Muscle layer of duodenum (tissue), 2 donors: Measurements from ENCODE around the gene MUC20.
"Not testable (repeated sequence)": the region's sequence is repeated elsewhere in the genome, so short reads cannot be mapped to it uniquely, and the experiment has no call there.

Source experiments
- H3K27ac ChIP-seq: one replicate; pipeline ENCODE4 v1.7.0; 2013; ENCODE audit warnings: mild to moderate bottlenecking, low read length
- H3K27me3 ChIP-seq: one replicate; pipeline ENCODE4 v1.7.0; 2013; ENCODE audit warnings: low read depth, mild to moderate bottlenecking, control low read depth, low read length
- H3K36me3 ChIP-seq, 2 donors: one replicate each; pipeline ENCODE4 v1.7.0; 2013; ENCODE audit warnings: low read length in 2 of 2, control low read depth in 1 of 2, mild to moderate bottlenecking in 1 of 2; ENCODE audit not compliant: insufficient read depth in 2 of 2, control insufficient read depth in 1 of 2
- H3K4me1 ChIP-seq, 2 donors: one replicate each; pipeline ENCODE4 v1.7.0; 2013; ENCODE audit warnings: low read length in 2 of 2, mild to moderate bottlenecking in 2 of 2, control low read depth in 1 of 2, moderate library complexity in 1 of 2; ENCODE audit not compliant: insufficient read depth in 2 of 2, control insufficient read depth in 1 of 2
- H3K4me3 ChIP-seq, 2 donors: one replicate each; pipeline ENCODE4 v1.7.0; 2013; ENCODE audit warnings: low read length in 2 of 2, low read depth in 1 of 2, mild to moderate bottlenecking in 1 of 2
- H3K9me3 ChIP-seq, 2 donors: one replicate each; pipeline ENCODE4 v1.7.0; 2013; ENCODE audit warnings: low read length in 2 of 2, control low read depth in 1 of 2, mild to moderate bottlenecking in 1 of 2; ENCODE audit not compliant: control insufficient read depth in 1 of 2
- donor health status: healthy.

Gene MUC20

GRCh38 chr3:195705081-195705991, 15.4 kb upstream of the MUC20 start:
- no peaks in the 10 kb centered on the region for H3K27me3 ChIP-seq
- H3K4me3 ChIP-seq, result no peak overlapping the region
- no peaks in the 10 kb centered on the region for H3K4me1 ChIP-seq
- H3K36me3 ChIP-seq, result peaks cover 4 to 14% of the 10 kb centered on the region in 2 donors
- H3K27ac ChIP-seq, result no peak overlapping the region
- no peaks in the 10 kb centered on the region for H3K9me3 ChIP-seq

GRCh38 chr3:195708061-195708460, 12.7 kb upstream of the MUC20 start:
- no peak overlapping the region for H3K4me3 ChIP-seq
- H3K4me1 ChIP-seq, result no peaks in the 10 kb centered on the region
- peaks cover 13 to 23% of the 10 kb centered on the region in 2 donors for H3K36me3 ChIP-seq
- no peaks in the 10 kb centered on the region for H3K27me3 ChIP-seq
- H3K9me3 ChIP-seq, result no peaks in the 10 kb centered on the region
- H3K27ac ChIP-seq, result no peak overlapping the region

DNA sequence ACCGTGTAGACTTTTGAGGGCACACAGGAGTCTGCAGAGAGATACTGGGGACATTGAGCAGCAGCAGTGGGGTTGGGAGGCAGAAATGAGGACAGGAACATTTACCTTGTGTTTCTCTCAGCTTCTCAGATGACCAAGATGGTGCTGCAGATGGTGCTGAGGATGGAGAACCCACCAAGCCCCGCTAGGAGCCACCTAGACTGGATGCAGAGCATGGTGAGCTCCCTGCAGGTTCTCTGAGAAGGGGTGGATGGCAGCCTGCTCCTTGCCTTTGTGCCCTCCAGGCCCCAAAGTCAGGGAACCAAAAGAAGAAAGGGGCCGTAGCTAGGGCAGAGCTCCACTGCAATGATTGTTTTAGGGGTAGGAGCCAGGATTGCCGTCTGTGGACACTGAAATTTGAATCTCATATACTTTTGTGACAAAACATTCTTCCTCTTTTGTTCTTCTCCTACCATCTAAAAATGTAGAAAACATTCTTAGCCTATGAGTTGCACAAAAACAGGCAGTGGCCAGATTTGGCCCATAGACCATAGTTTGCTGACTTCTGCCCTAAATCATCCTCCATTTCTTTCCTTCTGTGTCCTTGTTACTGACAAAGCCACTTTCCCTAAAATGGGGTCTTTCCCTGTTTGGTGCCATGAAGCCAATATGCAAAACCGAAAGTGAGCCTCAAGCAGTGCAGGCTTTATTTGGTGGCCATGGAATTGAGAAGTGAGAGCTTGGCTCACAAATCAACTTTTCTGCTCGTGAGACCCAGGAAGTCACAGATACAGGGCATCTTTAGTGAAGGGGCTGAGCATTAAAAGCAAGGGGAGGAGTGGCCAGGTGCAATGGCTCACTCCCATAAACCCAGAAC, 11.9 kb upstream of the MUC20 start:
- Histone ChIP-seq H3K4me3 (no peak overlapping the region), H3K27ac (no peak overlapping the region), H3K27me3 (no peaks in the 10 kb centered on the region), H3K9me3 (no peaks in the 10 kb centered on the region), H3K36me3 (peaks cover 13 to 23% of the 10 kb centered on the region in 2 donors), H3K4me1 (no peaks in the 10 kb centered on the region)

DNA sequence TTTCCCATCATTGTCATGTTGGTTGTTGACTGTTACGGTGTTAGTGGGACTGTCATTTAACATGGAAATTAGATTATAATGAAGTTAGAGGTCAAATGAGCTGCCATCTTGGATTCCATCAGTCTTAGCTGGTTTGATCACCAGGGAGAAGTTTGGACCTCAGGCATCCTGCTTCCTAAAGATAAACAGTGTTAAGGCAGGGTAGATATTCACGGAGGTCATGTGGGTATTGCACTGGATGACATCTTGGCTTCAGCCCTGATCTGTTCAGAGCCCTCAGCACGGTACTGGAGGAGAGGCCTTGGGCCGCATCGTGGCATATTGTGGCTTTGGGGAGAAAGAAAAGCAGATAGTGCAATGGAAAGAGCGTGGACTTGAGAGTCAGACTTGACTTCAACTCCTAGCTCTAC, 11.1 kb upstream of the MUC20 start:
- Histone ChIP-seq H3K4me3 (no peak overlapping the region), H3K4me1 (no peaks in the 10 kb centered on the region), H3K27ac (no peak overlapping the region), H3K36me3 (peaks cover 18 to 28% of the 10 kb centered on the region in 2 donors), H3K9me3 (no peaks in the 10 kb centered on the region), H3K27me3 (no peaks in the 10 kb centered on the region)

GRCh38 chr3:195710126-195710905, 10.5 kb upstream of the MUC20 start:
- H3K4me1 ChIP-seq, H3K9me3 ChIP-seq, H3K4me3 ChIP-seq, H3K27me3 ChIP-seq, H3K27ac ChIP-seq: not testable (repeated sequence)
- peaks cover 24 to 34% of the 10 kb centered on the region in 2 donors for H3K36me3 ChIP-seq

DNA sequence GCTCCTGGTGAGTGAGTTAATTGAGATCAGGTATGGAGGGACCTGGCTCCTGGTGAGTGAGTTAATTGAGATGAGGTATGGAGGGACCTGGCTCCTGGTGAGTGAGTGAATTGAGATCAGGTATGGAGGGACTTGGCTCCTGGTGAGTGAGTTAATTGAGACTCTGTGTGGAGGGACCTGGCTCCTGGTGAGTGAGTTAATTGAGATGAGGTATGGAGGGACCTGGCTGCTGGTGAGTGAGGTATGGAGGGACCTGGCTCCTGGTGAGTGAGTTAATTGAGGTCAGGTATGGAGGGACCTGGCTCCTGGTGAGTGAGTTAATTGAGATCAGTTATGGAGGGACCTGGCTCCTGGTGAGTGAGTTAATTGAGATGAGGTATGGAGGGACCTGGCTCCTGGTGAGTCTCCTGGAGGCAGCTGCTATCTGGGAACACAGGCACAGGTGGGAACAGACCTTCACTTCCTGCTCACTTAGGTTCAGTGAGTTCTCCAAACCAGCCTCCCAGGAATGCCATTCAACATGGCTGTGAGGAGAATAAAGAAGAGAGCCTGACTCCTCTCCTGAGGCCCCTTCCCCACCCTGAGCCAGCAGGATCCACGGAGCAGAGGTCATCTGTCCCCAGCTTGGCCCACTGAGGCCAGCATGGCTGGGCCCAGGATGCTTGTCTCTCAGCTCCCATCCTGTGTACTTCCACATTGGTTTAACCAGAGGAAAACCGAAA, 9.5 kb upstream of the MUC20 start:
- H3K4me1 ChIP-seq, H3K27ac ChIP-seq, H3K27me3 ChIP-seq, H3K4me3 ChIP-seq, H3K9me3 ChIP-seq: not testable (repeated sequence)
- peaks cover 24 to 35% of the 10 kb centered on the region in 2 donors for H3K36me3 ChIP-seq

DNA sequence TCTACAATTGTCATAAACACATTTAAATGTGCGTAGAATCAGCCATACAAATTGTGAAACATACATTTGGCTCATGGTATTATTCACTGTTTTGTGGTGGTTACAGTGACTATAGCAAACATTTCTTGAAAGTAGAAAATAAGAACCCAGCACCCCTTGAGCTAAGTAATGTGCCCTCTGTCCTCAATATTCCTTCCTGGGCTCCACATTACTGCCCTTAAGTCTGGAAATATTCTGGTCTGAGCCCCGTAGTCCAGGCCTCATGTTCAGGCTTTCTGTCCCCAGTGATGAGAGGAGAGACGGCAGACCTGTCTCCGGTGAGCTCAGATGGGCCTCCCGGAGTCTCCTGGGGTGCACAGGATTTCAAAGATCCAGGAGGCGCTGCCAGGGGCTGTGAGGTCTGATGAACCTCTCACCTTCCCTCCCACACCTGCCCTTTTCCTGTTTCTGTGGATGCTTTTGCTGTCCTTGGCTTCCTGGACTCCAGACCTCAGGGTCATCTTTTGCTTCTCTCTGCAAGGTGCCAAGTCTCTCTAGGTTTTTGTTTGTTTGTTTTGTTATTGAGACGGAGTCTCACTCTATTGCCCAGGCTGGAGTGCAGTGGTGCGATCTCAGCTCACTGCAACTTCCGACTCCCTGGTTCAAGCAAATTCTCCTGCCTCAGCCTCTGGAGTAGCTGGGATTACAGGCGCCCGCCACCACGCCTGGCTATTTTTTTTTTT, 8.8 kb upstream of the MUC20 start:
- no peak overlapping the region for H3K4me3 ChIP-seq
- H3K27ac ChIP-seq, result no peak overlapping the region
- H3K36me3 ChIP-seq, result peaks cover 24 to 35% of the 10 kb centered on the region in 2 donors
- H3K4me1 ChIP-seq, result no peaks in the 10 kb centered on the region
- H3K27me3 ChIP-seq, result no peaks in the 10 kb centered on the region
- H3K9me3 ChIP-seq, result no peaks in the 10 kb centered on the region

DNA sequence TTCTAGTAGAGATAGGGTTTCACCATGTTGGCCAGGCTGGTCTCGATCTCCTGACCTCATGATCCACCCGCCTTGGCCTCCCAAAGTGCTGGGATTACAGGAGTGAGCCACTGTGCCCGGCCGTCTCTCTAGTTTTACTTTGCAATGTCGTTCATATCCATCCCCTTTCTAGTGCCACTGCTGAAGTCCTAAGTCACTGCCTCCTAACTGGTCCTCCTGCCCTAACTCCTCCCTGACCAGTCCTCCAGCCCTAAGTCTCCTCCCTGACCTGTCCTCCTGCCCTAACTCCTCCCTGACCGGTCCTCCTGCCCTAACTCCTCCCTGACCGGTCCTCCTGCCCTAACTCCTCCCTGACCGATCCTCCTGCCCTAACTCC, 8.3 kb upstream of the MUC20 start:
- H3K4me3 ChIP-seq, H3K4me1 ChIP-seq, H3K27me3 ChIP-seq, H3K9me3 ChIP-seq, H3K27ac ChIP-seq: not testable (repeated sequence)
- H3K36me3 ChIP-seq, result peaks cover 24 to 35% of the 10 kb centered on the region in 2 donors

DNA sequence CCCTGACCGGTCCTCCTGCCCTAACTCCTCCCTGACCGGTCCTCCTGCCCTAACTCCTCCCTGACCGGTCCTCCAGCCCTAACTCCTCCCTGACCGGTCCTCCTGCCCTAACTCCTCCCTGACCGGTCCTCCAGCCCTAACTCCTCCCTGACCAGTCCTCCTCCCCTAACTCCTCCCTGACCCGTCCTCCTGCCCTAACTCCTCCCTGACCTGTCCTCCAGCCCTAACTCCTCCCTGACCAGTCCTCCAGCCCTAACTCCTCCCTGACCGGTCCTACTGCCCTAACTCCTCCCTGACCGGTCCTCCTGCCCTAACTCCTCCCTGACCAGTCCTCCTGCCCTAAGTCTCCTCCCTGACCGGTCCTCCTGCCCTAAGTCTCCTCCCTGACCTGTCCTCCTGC, 7.6 kb upstream of the MUC20 start:
- not testable (repeated sequence) for H3K9me3 ChIP-seq, H3K27me3 ChIP-seq, H3K4me3 ChIP-seq, H3K4me1 ChIP-seq, H3K27ac ChIP-seq
- peaks cover 24 to 33% of the 10 kb centered on the region in 2 donors for H3K36me3 ChIP-seq

DNA sequence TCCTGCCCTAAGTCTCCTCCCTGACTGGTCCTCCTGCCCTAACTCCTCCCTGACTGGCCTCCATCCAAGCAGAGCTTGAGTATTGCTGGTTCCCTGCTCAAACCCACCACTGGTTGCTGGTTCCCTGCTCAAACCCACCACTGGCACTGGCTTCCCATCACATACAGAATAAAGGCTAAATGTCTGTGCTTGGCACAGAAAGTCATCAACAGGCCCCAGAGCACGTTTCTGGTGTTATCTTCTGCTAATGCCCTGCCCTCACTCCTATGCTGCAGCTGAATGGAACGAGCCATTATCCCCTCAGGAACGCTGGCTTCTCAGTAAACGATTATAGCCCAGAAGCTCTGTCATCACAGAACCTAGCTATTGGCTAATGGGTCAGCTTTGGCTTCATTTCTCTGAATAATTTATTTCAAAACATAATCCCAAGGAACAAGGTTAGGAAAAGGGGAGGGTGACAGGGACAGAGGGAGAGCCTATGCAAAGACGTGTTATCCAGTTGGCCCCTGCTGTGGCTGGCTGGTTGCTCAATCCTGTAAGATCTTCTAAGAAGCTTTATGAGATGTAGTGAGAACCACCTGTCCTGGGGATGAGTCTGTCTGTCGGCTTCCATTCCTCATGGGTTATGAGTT, 6.3 kb upstream of the MUC20 start:
- Histone ChIP-seq H3K4me3 (no peak overlapping the region), H3K36me3 (peaks cover 20 to 21% of the 10 kb centered on the region in 2 donors), H3K27ac (no peak overlapping the region), H3K4me1 (no peaks in the 10 kb centered on the region), H3K9me3 (no peaks in the 10 kb centered on the region), H3K27me3 (no peaks in the 10 kb centered on the region)
